B cell (primary cell): Measurements from ENCODE around the gene IQSEC3. TPM values are rescaled to one million over a fixed set of nuclear protein-coding genes. Genes with fewer than 3 reads are reported as not detected.

Experiments
- ATAC-seq: fragments of 200-7000 bp; cut with Tn5 transposase; one replicate; pipeline ENCODE4 v1.10.0; 2021; ENCODE audit warnings: low read depth, mild to moderate bottlenecking, moderate number of reproducible peaks, moderate library complexity
- CTCF ChIA-PET: fragments of 350-600 bp; sonication (Branson Sonifier 250); formaldehyde crosslinking; loops from one replicate; lab custom pipeline; 2021; ENCODE audit warnings: antibody characterized with exemption, inconsistent platforms; lab: Charles Lee
- POLR2A ChIA-PET: fragments of 350-600 bp; sonication (Branson Sonifier 250); formaldehyde crosslinking; loops from one replicate; lab custom pipeline; 2021; ENCODE audit warnings: antibody characterized with exemption; lab: Charles Lee
- DNase-seq: peaks from one replicate; pipeline ENCODE4 v3.0.0; 2013
- H2AFZ ChIP-seq: 2 replicates; pipeline ENCODE4 v1.6.1; 2012; ENCODE audit warnings: mild to moderate bottlenecking, low read depth, low read length; ENCODE audit not compliant: insufficient read depth, poor library complexity, severe bottlenecking
- H3K27ac ChIP-seq, 2 donors: 1 replicate in 1 of 2; 2 replicates in 1 of 2; pipeline ENCODE4 v1.5.1; 2012 to 2013; ENCODE audit warnings: low read length in 2 of 2, mild to moderate bottlenecking in 2 of 2, moderate library complexity in 1 of 2
- H3K27me3 ChIP-seq, 4 experiments: fragments of 200-600 bp in 1 of 4; sonication (generic) in 1 of 4; replicated peaks in 1 of 4; 1 replicate in 2 of 4; 2 replicates in 2 of 4; pipeline versions ENCODE4 v1.6.1 to v1.7.0; 2013 to 2016; ENCODE audit warnings: low read length in 3 of 4, mild to moderate bottlenecking in 2 of 4, mixed read lengths in 1 of 4, moderate library complexity in 1 of 4; ENCODE audit not compliant: insufficient read depth in 4 of 4, control insufficient read depth in 3 of 4; ENCODE audit errors: control extremely low read depth in 1 of 4
- H3K36me3 ChIP-seq, 2 experiments: replicated peaks in 1 of 2; 1 replicate in 1 of 2; 2 replicates in 1 of 2; pipeline versions ENCODE4 v1.6.1 to v1.7.1; 2013; ENCODE audit warnings: low read length in 1 of 2; ENCODE audit not compliant: insufficient read depth in 2 of 2, control insufficient read depth in 1 of 2; ENCODE audit errors: control extremely low read depth in 1 of 2, extremely low read depth in 1 of 2
- H3K4me1 ChIP-seq, 2 donors: fragments of 200-600 bp in 1 of 2; sonication (generic) in 1 of 2; 1 replicate in 1 of 2; 2 replicates in 1 of 2; pipeline versions ENCODE4 v1.5.1 to v1.6.1; 2013 to 2017; ENCODE audit warnings: low read length in 2 of 2; ENCODE audit not compliant: control insufficient read depth in 2 of 2, insufficient read depth in 2 of 2
- H3K4me2 ChIP-seq: replicated peaks from 2 replicates; pipeline ENCODE3; 2012; ENCODE audit warnings: mild to moderate bottlenecking, low read depth, low read length; ENCODE audit not compliant: poor library complexity, severe bottlenecking
- H3K4me3 ChIP-seq, 5 experiments: fragments of 200-600 bp in 1 of 5; sonication (generic) in 1 of 5; 1 replicate in 3 of 5; 2 replicates in 2 of 5; pipeline versions ENCODE4 v1.5.1 to v1.7.0; 2011 to 2016; ENCODE audit warnings: low read length in 4 of 5, mild to moderate bottlenecking in 4 of 5, low read depth in 2 of 5, control low read depth in 1 of 5, moderate library complexity in 1 of 5; ENCODE audit not compliant: insufficient read depth in 1 of 5; ENCODE audit errors: control extremely low read depth in 1 of 5, extremely low read depth in 1 of 5
- H3K79me2 ChIP-seq: fragments of 200-600 bp; sonication (generic); one replicate; pipeline ENCODE4 v1.6.0; 2016; ENCODE audit warnings: low read length; ENCODE audit not compliant: control insufficient read depth, insufficient read depth
- H3K9ac ChIP-seq: fragments of 200-600 bp; sonication (generic); 2 replicates; pipeline ENCODE4 v1.6.1; 2017; ENCODE audit warnings: mild to moderate bottlenecking, low read length, moderate library complexity
- H3K9me3 ChIP-seq, 3 donors: one replicate each; pipeline versions ENCODE4 v1.6.1 to v1.7.1; 2013; ENCODE audit warnings: low read length in 2 of 3; ENCODE audit not compliant: control insufficient read depth in 2 of 3, insufficient read depth in 1 of 3; ENCODE audit errors: control extremely low read depth in 1 of 3
- H4K20me1 ChIP-seq: 2 replicates; pipeline ENCODE4 v1.6.0; 2012; ENCODE audit warnings: mild to moderate bottlenecking, low read length; ENCODE audit not compliant: insufficient read depth, control insufficient read depth, poor library complexity, severe bottlenecking
- H3K27ac Mint-ChIP-seq: one replicate; pipeline ENCODE4 v1.8.0; 2021; ENCODE audit warnings: mixed read lengths
- H3K27me3 Mint-ChIP-seq: one replicate; pipeline ENCODE4 v1.8.0; 2021; ENCODE audit warnings: mixed read lengths
- H3K4me1 Mint-ChIP-seq: one replicate; pipeline ENCODE4 v1.8.0; 2021; ENCODE audit warnings: mixed read lengths
- H3K4me3 Mint-ChIP-seq: one replicate; pipeline ENCODE4 v1.8.0; 2021; ENCODE audit warnings: mixed read lengths
- H3K9me3 Mint-ChIP-seq: one replicate; pipeline ENCODE4 v1.8.0; 2022; ENCODE audit warnings: mixed read lengths; ENCODE audit not compliant: insufficient read depth
- CTCF ChIP-seq: fragments of 200-600 bp; IDR thresholded peaks from one replicate; pipeline ENCODE4 v1.8.0; 2022; ENCODE audit warnings: antibody characterized with exemption, mild to moderate bottlenecking
- EZH2 ChIP-seq: IDR thresholded peaks from 2 replicates; pipeline ENCODE4 v1.6.1; 2012; ENCODE audit warnings: borderline replicate concordance, low read depth, mild to moderate bottlenecking, moderate library complexity, low read length; ENCODE audit not compliant: insufficient read depth, poor library complexity, severe bottlenecking
- WGBS: methylation state at CpG from one replicate; pipeline ENCODE4 v1.1.5; 2013; ENCODE audit warnings: missing lambda C conversion rate; ENCODE audit not compliant: insufficient coverage; 5-methylcytosine and 5-hydroxymethylcytosine counted together
- intact Hi-C: fragments of 100-400 bp; cut with micrococcal nuclease; formaldehyde crosslinking; loops from one replicate; pipeline ENCODE4 v1.10.0; 2022
- polyA plus RNA-seq: library from polyadenylated mRNA; depleted of rRNA; stranded (reverse); fragments of >200 nt; gene quantifications from 2 replicates; pipeline ENCODE4 v1.2.3, GENCODE V29; 2012
- total RNA-seq, 2 donors: library from RNA; stranded (reverse); fragments of 120-200 nt in 1 of 2; gene quantifications; 1 replicate in 1 of 2; 2 replicates in 1 of 2; pipeline versions ENCODE4 v1.2.3 to v1.2.4, GENCODE V29; 2013 to 2022

The IQSEC3 gene
- total and polyA plus RNA-seq, 2 donors (not counting 1 experiment from before 2014, with no cell fraction given), result 0.01 to 1.8 TPM

GRCh38 chr12:87856-88255 lies 21.3 kb downstream of the IQSEC3 start:
- ChIA-PET POLR2A (no interaction called here), CTCF (no interaction called here)
- no peaks in the 10 kb centered on the region for H3K79me2 ChIP-seq
- H3K9me3 ChIP-seq, result peaks cover 5 to 23% (median 5%) of the 10 kb centered on the region in 3 donors
- WGBS, result 97% methylated on average over 6 of the region's 9 CpGs
- no peaks in the 10 kb centered on the region for H3K4me1 ChIP-seq
- Mint-ChIP-seq H3K4me1 (no peaks in the 10 kb centered on the region), H3K27ac (no peak overlapping the region), H3K27me3 (peaks cover 15% of the 10 kb centered on the region), H3K9me3 (no peaks in the 10 kb centered on the region), H3K4me3 (no peak overlapping the region)
- no peak overlapping the region for H3K4me2 ChIP-seq
- H3K27me3 ChIP-seq, result peaks cover 0 to 7% (median 0%) of the 10 kb centered on the region in 4 experiments
- H2AFZ ChIP-seq, result no peak overlapping the region
- H3K9ac ChIP-seq, result no peak overlapping the region
- ATAC-seq, result no peak
- no peak overlapping the region for H3K27ac ChIP-seq
- H4K20me1 ChIP-seq, result no peaks in the 10 kb centered on the region
- DNase-seq, result no peak
- no peak overlapping the region for H3K4me3 ChIP-seq
- TF ChIP-seq EZH2 (no peak), CTCF (no peak)
- H3K36me3 ChIP-seq, result no peaks in the 10 kb centered on the region
- intact Hi-C loops, result no loop called here

GRCh38 chr12:89653-90052 lies 23.1 kb downstream of the IQSEC3 start:
- ATAC-seq (no peak), DNase-seq (no peak)
- POLR2A ChIA-PET, result no interaction called here
- Histone ChIP-seq H2AFZ (no peak overlapping the region), H4K20me1 (no peaks in the 10 kb centered on the region), H3K4me2 (no peak overlapping the region), H3K9ac (no peak overlapping the region), H3K79me2 (no peaks in the 10 kb centered on the region), H3K4me3 (no peak overlapping the region), H3K36me3 (no peaks in the 10 kb centered on the region), H3K4me1 (peaks cover 0 to 5% of the 10 kb centered on the region in 2 donors), H3K27me3 (peaks cover 0 to 7% (median 0%) of the 10 kb centered on the region in 4 experiments), H3K27ac (no peak overlapping the region), H3K9me3 (peaks cover 5 to 39% (median 5%) of the 10 kb centered on the region in 3 donors)
- CTCF ChIA-PET, result no interaction called here
- H3K4me3 Mint-ChIP-seq, result no peak overlapping the region
- intact Hi-C loops, result no loop called here
- TF ChIP-seq CTCF, result no peak
- TF ChIP-seq EZH2, result no peak
- H3K27me3 Mint-ChIP-seq, result peaks cover 6% of the 10 kb centered on the region
- H3K4me1 Mint-ChIP-seq, result peaks cover 2% of the 10 kb centered on the region
- whole genome bisulfite sequencing, result no CpG with 5 or more reads among the region's 2 CpGs
- no peak overlapping the region for H3K27ac Mint-ChIP-seq
- no peaks in the 10 kb centered on the region for H3K9me3 Mint-ChIP-seq
